Skeletal muscle cell (primary cell): ENCODE data around the gene HK3.

Experiments used
- DNase-seq: peaks from one replicate; pipeline ENCODE4 v3.0.0-alpha.2; 2010; ENCODE audit warnings: low read depth
- H3K4me3 ChIP-seq: 2 replicates; pipeline ENCODE4 v1.5.1; 2011; ENCODE audit warnings: low read depth, mild to moderate bottlenecking, control low read depth, low read length, moderate library complexity

The HK3 gene

GRCh38 chr5:176836811-176837706 is 62.1 kb downstream of the HK3 start:
- DNase-seq: no peak
- H3K4me3 ChIP-seq: no peak overlapping the region

GRCh38 chr5:176835918-176836317 is 63.2 kb downstream of the HK3 start:
- DNase-seq: no peak
- no peak overlapping the region for H3K4me3 ChIP-seq

- DNase-seq: no peak
- no peak overlapping the region for H3K4me3 ChIP-seq
Observed at GRCh38 chr5:176833286-176833685, 65.9 kb downstream of the HK3 start.

GRCh38 chr5:176832162-176832561 is 67.0 kb downstream of the HK3 start:
- H3K4me3 ChIP-seq: no peak overlapping the region
- DNase-seq: no peak

GRCh38 chr5:176831425-176831824 is 67.7 kb downstream of the HK3 start:
- H3K4me3 ChIP-seq: no peak overlapping the region

GRCh38 chr5:176830995-176831423 is 68.1 kb downstream of the HK3 start:
- no peak overlapping the region for H3K4me3 ChIP-seq
- DNase-seq: no peak

More at GRCh38 chr5:176831425-176831824, 67.7 kb downstream of the HK3 start:
- DNase-seq: no peak
